Bronchial epithelial cell (primary cell): ENCODE data around the gene PTPRD. TPM values are rescaled to one million over a fixed set of nuclear protein-coding genes. Genes with fewer than 3 reads are reported as not detected.
"Not testable (repeated sequence)": the region's sequence is repeated elsewhere in the genome, so short reads cannot be mapped to it uniquely, and the experiment has no call there.

Source experiments
- DNase-seq: peaks from one replicate; pipeline ENCODE4 v3.0.0-alpha.2; 2010; ENCODE audit warnings: low read depth
- FAIRE-seq: peaks from 2 replicates; lab custom pipeline; 2011; peaks lifted over from hg19 to GRCh38; lab: Jason Lieb, UNC
- H3K27me3 ChIP-seq: 2 replicates; pipeline ENCODE4 v1.5.1; 2011; ENCODE audit warnings: low read length; ENCODE audit not compliant: control insufficient read depth, insufficient read depth
- H3K36me3 ChIP-seq: 2 replicates; pipeline ENCODE4 v1.5.1; 2011; ENCODE audit warnings: low read length; ENCODE audit not compliant: control insufficient read depth, insufficient read depth
- H3K4me3 ChIP-seq: 2 replicates; pipeline ENCODE4 v1.5.1; 2011; ENCODE audit warnings: mild to moderate bottlenecking, low read depth, low read length, control low read depth
- total RNA-seq: library from RNA; depleted of rRNA; stranded (reverse); fragments of >200 nt; gene quantifications from 2 replicates; pipeline ENCODE4 v1.2.1, GENCODE V29; 2014
- TF ChIP-seq, protein P1 (sequence below): IDR thresholded peaks from 2 replicates; pipeline ENCODE4 v1.5.1; 2011; ENCODE audit warnings: mild to moderate bottlenecking, moderate library complexity, low read length, control low read depth, inconsistent platforms; ENCODE audit not compliant: insufficient read depth, severe bottlenecking

The PTPRD gene
- total RNA-seq, 1 donor from 2014 or later: 2.9 TPM

GRCh38 chr9:9489183-9489582, 1123.6 kb downstream of the PTPRD start:
- no peaks in the 10 kb centered on the region for H3K36me3 ChIP-seq
- TF ChIP-seq, protein P1, sequence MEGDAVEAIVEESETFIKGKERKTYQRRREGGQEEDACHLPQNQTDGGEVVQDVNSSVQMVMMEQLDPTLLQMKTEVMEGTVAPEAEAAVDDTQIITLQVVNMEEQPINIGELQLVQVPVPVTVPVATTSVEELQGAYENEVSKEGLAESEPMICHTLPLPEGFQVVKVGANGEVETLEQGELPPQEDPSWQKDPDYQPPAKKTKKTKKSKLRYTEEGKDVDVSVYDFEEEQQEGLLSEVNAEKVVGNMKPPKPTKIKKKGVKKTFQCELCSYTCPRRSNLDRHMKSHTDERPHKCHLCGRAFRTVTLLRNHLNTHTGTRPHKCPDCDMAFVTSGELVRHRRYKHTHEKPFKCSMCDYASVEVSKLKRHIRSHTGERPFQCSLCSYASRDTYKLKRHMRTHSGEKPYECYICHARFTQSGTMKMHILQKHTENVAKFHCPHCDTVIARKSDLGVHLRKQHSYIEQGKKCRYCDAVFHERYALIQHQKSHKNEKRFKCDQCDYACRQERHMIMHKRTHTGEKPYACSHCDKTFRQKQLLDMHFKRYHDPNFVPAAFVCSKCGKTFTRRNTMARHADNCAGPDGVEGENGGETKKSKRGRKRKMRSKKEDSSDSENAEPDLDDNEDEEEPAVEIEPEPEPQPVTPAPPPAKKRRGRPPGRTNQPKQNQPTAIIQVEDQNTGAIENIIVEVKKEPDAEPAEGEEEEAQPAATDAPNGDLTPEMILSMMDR: no peak
- DNase-seq (no peak), FAIRE-seq (no peak)
- H3K4me3 ChIP-seq: no peak overlapping the region
- H3K27me3 ChIP-seq: no peaks in the 10 kb centered on the region

DNA sequence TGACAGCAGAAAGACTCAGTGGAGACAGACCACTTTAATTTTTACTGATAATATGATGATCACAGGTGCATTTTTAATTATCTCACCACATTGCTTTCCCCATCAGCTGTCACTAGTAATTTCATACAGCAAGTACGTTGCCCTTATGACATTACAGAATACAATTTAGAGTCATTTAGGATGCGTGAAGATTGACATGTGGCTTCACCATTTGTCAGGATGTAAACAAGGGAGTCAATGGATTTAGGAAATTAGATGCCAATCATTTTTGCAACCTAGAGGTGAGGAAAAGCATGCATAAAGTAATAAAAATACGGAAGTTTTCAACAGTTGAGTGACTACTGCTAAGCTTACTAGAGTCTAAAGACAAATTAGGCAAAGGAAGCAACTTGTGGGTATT, 1129.6 kb downstream of the PTPRD start:
- Histone ChIP-seq H3K36me3 (no peaks in the 10 kb centered on the region), H3K4me3 (no peak overlapping the region), H3K27me3 (no peaks in the 10 kb centered on the region)
- TF ChIP-seq, protein P1: no peak
- DNase-seq: no peak
- FAIRE-seq: no peak

GRCh38 chr9:9478741-9479140, 1134.1 kb downstream of the PTPRD start:
- DNase-seq (no peak), FAIRE-seq (no peak)
- H3K27me3 ChIP-seq: no peaks in the 10 kb centered on the region
- no peak overlapping the region for H3K4me3 ChIP-seq
- TF ChIP-seq, protein P1: no peak
- H3K36me3 ChIP-seq: no peaks in the 10 kb centered on the region

DNA sequence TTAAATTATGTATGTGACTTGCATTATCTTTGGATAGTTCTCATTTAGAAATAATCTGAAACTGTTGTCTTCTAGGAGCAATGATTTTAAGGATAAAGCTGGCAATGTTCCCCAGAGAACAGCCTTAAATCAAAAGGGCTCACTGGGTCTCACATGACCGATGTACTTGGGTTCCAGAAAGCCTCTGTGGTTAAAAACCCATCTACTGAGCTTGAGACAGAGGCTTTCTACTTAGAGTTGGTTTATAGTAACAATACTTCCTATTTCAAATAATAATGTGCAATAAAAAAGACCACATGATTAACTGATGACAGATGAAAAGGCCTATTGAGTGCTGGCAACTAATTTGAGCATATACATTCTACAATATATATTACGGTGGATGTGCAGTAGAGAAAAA, 1143.5 kb downstream of the PTPRD start:
- DNase-seq (no peak), FAIRE-seq (no peak)
- H3K4me3 ChIP-seq: no peak overlapping the region
- TF ChIP-seq, protein P1: no peak
- H3K27me3 ChIP-seq: no peaks in the 10 kb centered on the region
- H3K36me3 ChIP-seq: no peaks in the 10 kb centered on the region

DNA sequence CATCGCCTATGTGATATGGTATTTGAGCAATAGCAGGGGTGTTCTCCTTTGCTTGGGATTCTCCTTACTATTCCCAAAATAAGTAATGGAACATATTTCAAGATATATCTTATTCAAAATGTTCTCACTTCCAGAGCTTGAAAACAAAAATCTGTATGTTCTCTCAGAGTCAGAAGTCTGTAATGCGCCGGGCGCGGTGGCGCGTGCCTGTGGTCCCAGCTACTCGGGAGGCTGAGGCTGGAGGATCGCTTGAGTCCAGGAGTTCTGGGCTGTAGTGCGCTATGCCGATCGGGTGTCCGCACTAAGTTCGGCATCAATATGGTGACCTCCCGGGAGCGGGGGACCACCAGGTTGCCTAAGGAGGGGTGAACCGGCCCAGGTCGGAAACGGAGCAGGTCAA, 1170.9 kb downstream of the PTPRD start:
- H3K27me3 ChIP-seq, H3K4me3 ChIP-seq, H3K36me3 ChIP-seq, FAIRE-seq, DNase-seq: not testable (repeated sequence)

- Histone ChIP-seq H3K36me3 (no peaks in the 10 kb centered on the region), H3K4me3 (no peak overlapping the region), H3K27me3 (no peaks in the 10 kb centered on the region)
- FAIRE-seq (no peak), DNase-seq (no peak)
- TF ChIP-seq, protein P1: no peak
Observed at GRCh38 chr9:9437641-9438040, 1175.2 kb downstream of the PTPRD start.

GRCh38 chr9:9426454-9426853, 1186.3 kb downstream of the PTPRD start:
- DNase-seq, FAIRE-seq, H3K4me3 ChIP-seq, H3K36me3 ChIP-seq, H3K27me3 ChIP-seq: not testable (repeated sequence)
